GM12865 (cell line): ENCODE measurements around the gene VMP1.
A peak's percentile ranks its signal among the peaks of the same experiment; 100 is the strongest.
"Not testable (repeated sequence)": the region's sequence is repeated elsewhere in the genome, so short reads cannot be mapped to it uniquely, and the experiment has no call there.

ENCODE experiments used
- DNase-seq: peaks from one replicate; pipeline ENCODE4 v3.0.0; 2010; ENCODE audit warnings: low read depth
- H3K4me3 ChIP-seq: 2 replicates; pipeline ENCODE4 v1.5.1; 2011; ENCODE audit warnings: mild to moderate bottlenecking, low read depth, low read length, control low read depth
- CTCF ChIP-seq: IDR thresholded peaks from 2 replicates; pipeline ENCODE4 v1.5.1; 2011; ENCODE audit warnings: low read length, control low read depth, low read depth, inconsistent platforms; ENCODE audit not compliant: insufficient read depth; ENCODE audit errors: missing control alignments

Gene VMP1

GRCh38 chr17:59783221-59784047 lies 76.0 kb downstream of the VMP1 start:
- H3K4me3 ChIP-seq, result peak overlapping the region; percentile 65
- no peak for DNase-seq
- TF ChIP-seq CTCF, result no peak

- no peak for TF ChIP-seq CTCF
- DNase-seq, result peak; percentile 45
- peak overlapping the region; percentile 65 for H3K4me3 ChIP-seq
Observed at GRCh38 chr17:59785091-59785799, 77.8 kb downstream of the VMP1 start.

GRCh38 chr17:59786213-59786535 lies 78.7 kb downstream of the VMP1 start:
- H3K4me3 ChIP-seq, result peak overlapping the region; percentile 65
- DNase-seq, result no peak
- no peak for TF ChIP-seq CTCF

- no peak for TF ChIP-seq CTCF
- H3K4me3 ChIP-seq, result peak overlapping the region; percentile 65
- DNase-seq, result peak; percentile 98
Observed at GRCh38 chr17:59786536-59787319, 79.3 kb downstream of the VMP1 start.

- not testable (repeated sequence) for H3K4me3 ChIP-seq, DNase-seq
Observed at GRCh38 chr17:59789849-59790248, 82.4 kb downstream of the VMP1 start.

GRCh38 chr17:59790418-59790817 lies 83.0 kb downstream of the VMP1 start:
- not testable (repeated sequence) for H3K4me3 ChIP-seq, DNase-seq

GRCh38 chr17:59790910-59791309 lies 83.5 kb downstream of the VMP1 start:
- no peak for DNase-seq
- TF ChIP-seq CTCF, result no peak
- no peak overlapping the region for H3K4me3 ChIP-seq
